PC-9 (cell line): ENCODE results near the gene RPTOR. TPM values are rescaled to one million over a fixed set of nuclear protein-coding genes. Genes with fewer than 3 reads are reported as not detected.

ENCODE experiments used
- BruUV-seq: library from RNA; stranded (reverse); fragments of 400-500 nt; replicated peaks from 2 replicates; lab custom pipeline; 2021; lab: Mats Ljungman, UMichigan
- CTCF ChIA-PET: fragments of 300-600 bp; sonication (Branson Sonifier 250); formaldehyde crosslinking; loops from one replicate; lab custom pipeline; 2022; ENCODE audit warnings: antibody characterized with exemption; lab: Charles Lee
- POLR2A ChIA-PET: fragments of 300-600 bp; sonication (Branson Sonifier 250); formaldehyde crosslinking; loops from one replicate; lab custom pipeline; 2022; ENCODE audit warnings: antibody characterized with exemption; ENCODE audit not compliant: unreplicated experiment; lab: Charles Lee
- DNase-seq, 2 experiments: peaks; one replicate each; pipeline versions ENCODE4 v3.0.0 to v3.0.0-alpha.2; 2015 to 2022; ENCODE audit warnings: mixed read lengths in 1 of 2
- H2AFZ ChIP-seq: fragments of 200-600 bp; sonication (generic); 2 replicates; pipeline ENCODE4 v1.8.1; 2017; ENCODE audit warnings: antibody characterized with exemption
- H3F3A ChIP-seq: fragments of 200-600 bp; sonication (generic); 2 replicates; pipeline ENCODE4 v1.8.1; 2017; ENCODE audit warnings: antibody characterized with exemption, mild to moderate bottlenecking, low read depth; ENCODE audit not compliant: insufficient read depth
- H3K27ac ChIP-seq: fragments of 200-600 bp; sonication (generic); 2 replicates; pipeline ENCODE4 v1.6.1; 2016; ENCODE audit warnings: mixed run types
- H3K27me3 ChIP-seq: fragments of 200-600 bp; sonication (generic); 2 replicates; pipeline ENCODE4 v1.6.1; 2016; ENCODE audit warnings: low read depth, mixed run types; ENCODE audit not compliant: insufficient read depth
- H3K36me3 ChIP-seq: fragments of 200-600 bp; sonication (generic); 2 replicates; pipeline ENCODE4 v1.6.1; 2016; ENCODE audit warnings: low read depth, mixed run types
- H3K4me1 ChIP-seq: fragments of 200-600 bp; sonication (generic); replicated peaks from 2 replicates; pipeline ENCODE4 v1.6.1; 2016; ENCODE audit warnings: mixed run types; ENCODE audit not compliant: insufficient read depth
- H3K4me2 ChIP-seq: fragments of 200-600 bp; sonication (generic); 2 replicates; pipeline ENCODE4 v1.6.1; 2017; ENCODE audit warnings: mixed run types
- H3K4me3 ChIP-seq: fragments of 200-600 bp; sonication (generic); 2 replicates; pipeline ENCODE4 v1.6.1; 2016; ENCODE audit warnings: mixed run types
- H3K79me2 ChIP-seq: fragments of 200-600 bp; sonication (generic); 2 replicates; pipeline ENCODE4 v1.6.1; 2017; ENCODE audit warnings: low read depth, mixed run types
- H3K9me2 ChIP-seq: fragments of 200-600 bp; sonication (generic); 2 replicates; pipeline ENCODE4 v1.8.1; 2017; ENCODE audit warnings: mild to moderate bottlenecking; ENCODE audit not compliant: insufficient read depth
- H3K9me3 ChIP-seq: fragments of 200-600 bp; sonication (generic); 2 replicates; pipeline ENCODE4 v1.8.1; 2016; ENCODE audit warnings: low read depth; ENCODE audit not compliant: insufficient read depth
- H4K20me1 ChIP-seq: fragments of 200-600 bp; sonication (generic); 2 replicates; pipeline ENCODE4 v1.8.1; 2017; ENCODE audit not compliant: insufficient read depth
- CTCF ChIP-seq: fragments of 200-600 bp; sonication (generic); conservative IDR thresholded peaks from 2 replicates; pipeline ENCODE4 v1.6.1; 2017; ENCODE audit warnings: mixed run types, antibody characterized with exemption, mild to moderate bottlenecking, moderate library complexity
- EZH2 ChIP-seq: fragments of 200-600 bp; sonication (generic); IDR thresholded peaks from 2 replicates; pipeline ENCODE4 v1.8.0; 2017; ENCODE audit warnings: antibody characterized with exemption, low read depth
- intact Hi-C: fragments of 100-400 bp; cut with micrococcal nuclease; formaldehyde crosslinking; loops from one replicate; pipeline ENCODE4 v1.10.0; 2022; ENCODE audit not compliant: unreplicated experiment
- total RNA-seq: library from RNA; stranded (reverse); gene quantifications from 2 replicates; pipeline ENCODE4 v1.2.3, GENCODE V29; 2021

Gene RPTOR
- total RNA-seq, 1 experiment from 2014 or later = 50.8 TPM

GRCh38 chr17:80961541-80962330 is 417.1 kb downstream of the RPTOR start:
- Histone ChIP-seq H3K4me3 (no peak overlapping the region), H3K4me1 (no peaks in the 10 kb centered on the region), H3K36me3 (no peaks in the 10 kb centered on the region), H3K27me3 (no peaks in the 10 kb centered on the region), H3K79me2 (no peaks in the 10 kb centered on the region), H4K20me1 (no peaks in the 10 kb centered on the region), H3K27ac (no peak overlapping the region), H3K9me2 (no peaks in the 10 kb centered on the region), H3K9me3 (no peaks in the 10 kb centered on the region), H3K4me2 (no peak overlapping the region), H3F3A (no peaks in the 10 kb centered on the region), H2AFZ (no peak overlapping the region)
- intact Hi-C loops = no loop called here
- no peak for DNase-seq
- BruUV-seq = no TSS peak
- POLR2A ChIA-PET = no interaction called here
- CTCF ChIA-PET = no interaction called here
- TF ChIP-seq EZH2 (no peak), CTCF (no peak)

GRCh38 chr17:80962356-80963329 is 418.0 kb downstream of the RPTOR start:
- Histone ChIP-seq H3K4me2 (no peak overlapping the region), H3F3A (no peaks in the 10 kb centered on the region), H3K36me3 (no peaks in the 10 kb centered on the region), H3K9me3 (no peaks in the 10 kb centered on the region), H3K9me2 (no peaks in the 10 kb centered on the region), H3K4me1 (no peaks in the 10 kb centered on the region), H4K20me1 (no peaks in the 10 kb centered on the region), H3K27me3 (no peaks in the 10 kb centered on the region), H3K4me3 (no peak overlapping the region), H3K79me2 (no peaks in the 10 kb centered on the region), H3K27ac (no peak overlapping the region), H2AFZ (no peak overlapping the region)
- ChIA-PET CTCF (no interaction called here), POLR2A (no interaction called here)
- no peak for DNase-seq
- intact Hi-C loops = no loop called here
- TF ChIP-seq CTCF = no peak
- no peak for TF ChIP-seq EZH2
- no TSS peak for BruUV-seq

GRCh38 chr17:80963812-80964543 is 419.3 kb downstream of the RPTOR start:
- Histone ChIP-seq H3K4me1 (no peaks in the 10 kb centered on the region), H3K27me3 (no peaks in the 10 kb centered on the region), H3K4me3 (no peak overlapping the region), H3K36me3 (no peaks in the 10 kb centered on the region), H4K20me1 (no peaks in the 10 kb centered on the region), H3K9me2 (no peaks in the 10 kb centered on the region), H2AFZ (no peak overlapping the region), H3K4me2 (no peak overlapping the region), H3K79me2 (no peaks in the 10 kb centered on the region), H3K9me3 (no peaks in the 10 kb centered on the region), H3K27ac (no peak overlapping the region), H3F3A (no peaks in the 10 kb centered on the region)
- BruUV-seq = no TSS peak
- no peak for DNase-seq
- ChIA-PET CTCF (no interaction called here), POLR2A (no interaction called here)
- intact Hi-C loops = no loop called here
- no peak for TF ChIP-seq CTCF
- no peak for TF ChIP-seq EZH2
